Endothelial cell (in vitro differentiated cells): ENCODE data around the gene PUM1. TPM values are rescaled to one million over a fixed set of nuclear protein-coding genes. Genes with fewer than 3 reads are reported as not detected.
A peak's percentile ranks its signal among the peaks of the same experiment; 100 is the strongest.

Experiments
- DNase-seq: peaks from one replicate; pipeline ENCODE4 v3.0.0; 2021; ENCODE audit warnings: low spot score
- H3K27ac Mint-ChIP-seq: one replicate; pipeline ENCODE4 v1.8.0; 2021; ENCODE audit warnings: mixed read lengths, inconsistent platforms; ENCODE audit not compliant: unreplicated experiment
- H3K27me3 Mint-ChIP-seq: one replicate; pipeline ENCODE4 v1.8.0; 2021; ENCODE audit warnings: mild to moderate bottlenecking, moderate library complexity, mixed read lengths, inconsistent platforms; ENCODE audit not compliant: unreplicated experiment
- H3K36me3 Mint-ChIP-seq: one replicate; pipeline ENCODE4 v1.8.0; 2021; ENCODE audit warnings: mild to moderate bottlenecking, low read depth, mixed read lengths, inconsistent platforms; ENCODE audit not compliant: unreplicated experiment
- H3K4me1 Mint-ChIP-seq: one replicate; pipeline ENCODE4 v1.8.0; 2021; ENCODE audit warnings: mild to moderate bottlenecking, mixed read lengths, inconsistent platforms; ENCODE audit not compliant: unreplicated experiment
- H3K4me3 Mint-ChIP-seq: one replicate; pipeline ENCODE4 v1.8.0; 2021; ENCODE audit warnings: mild to moderate bottlenecking, mixed read lengths, inconsistent platforms; ENCODE audit not compliant: unreplicated experiment
- H3K9me3 Mint-ChIP-seq: one replicate; pipeline ENCODE4 v1.8.0; 2021; ENCODE audit warnings: mixed read lengths, inconsistent platforms; ENCODE audit not compliant: unreplicated experiment
- CTCF ChIP-seq: fragments of 200-600 bp; sonication (generic); IDR thresholded peaks from one replicate; pipeline ENCODE4 v1.5.0; 2021; ENCODE audit warnings: antibody characterized with exemption; ENCODE audit not compliant: unreplicated experiment
- total RNA-seq: library from RNA; stranded (reverse); fragmentation: NEBNext Ultra II Directional; extraction: Animal tissue kit (Norgen Biotek cat#: 25700); gene quantifications from one replicate; pipeline ENCODE4 v1.2.1, GENCODE V29; 2021; ENCODE audit not compliant: unreplicated experiment

PUM1 gene
- total RNA-seq, 1 donor from 2014 or later = 135 TPM

GRCh38 chr1:30991862-30992606 is 73.5 kb downstream of the PUM1 start:
- TF ChIP-seq CTCF = no peak
- Mint-ChIP-seq H3K27me3 (peaks cover 5% of the 10 kb centered on the region), H3K4me3 (peak overlapping the region; percentile 19), H3K9me3 (no peaks in the 10 kb centered on the region), H3K36me3 (peaks cover 36% of the 10 kb centered on the region), H3K4me1 (peaks cover 27% of the 10 kb centered on the region), H3K27ac (no peak overlapping the region)
- DNase-seq = no peak

- Mint-ChIP-seq H3K9me3 (no peaks in the 10 kb centered on the region), H3K4me3 (no peak overlapping the region), H3K36me3 (peaks cover 29% of the 10 kb centered on the region), H3K4me1 (peaks cover 19% of the 10 kb centered on the region), H3K27me3 (peaks cover 5% of the 10 kb centered on the region), H3K27ac (no peak overlapping the region)
- no peak for TF ChIP-seq CTCF
- DNase-seq = no peak
Measured at GRCh38 chr1:30990591-30990990, 74.9 kb downstream of the PUM1 start.

GRCh38 chr1:30988045-30988444 is 77.5 kb downstream of the PUM1 start:
- no peak for TF ChIP-seq CTCF
- peaks cover 5% of the 10 kb centered on the region for H3K27me3 Mint-ChIP-seq
- H3K9me3 Mint-ChIP-seq = no peaks in the 10 kb centered on the region
- H3K4me3 Mint-ChIP-seq = no peak overlapping the region
- no peak for DNase-seq
- peaks cover 22% of the 10 kb centered on the region for H3K36me3 Mint-ChIP-seq
- peak overlapping the region; percentile 20 for H3K27ac Mint-ChIP-seq
- peaks cover 11% of the 10 kb centered on the region for H3K4me1 Mint-ChIP-seq

GRCh38 chr1:30986755-30987154 is 78.8 kb downstream of the PUM1 start:
- Mint-ChIP-seq H3K4me3 (no peak overlapping the region), H3K9me3 (no peaks in the 10 kb centered on the region), H3K36me3 (peaks cover 15% of the 10 kb centered on the region), H3K27me3 (peaks cover 5% of the 10 kb centered on the region), H3K4me1 (peaks cover 11% of the 10 kb centered on the region), H3K27ac (no peak overlapping the region)
- no peak for DNase-seq
- TF ChIP-seq CTCF = no peak

- TF ChIP-seq CTCF = no peak
- H3K27ac Mint-ChIP-seq = no peak overlapping the region
- H3K9me3 Mint-ChIP-seq = no peaks in the 10 kb centered on the region
- peaks cover 2% of the 10 kb centered on the region for H3K36me3 Mint-ChIP-seq
- H3K27me3 Mint-ChIP-seq = peaks cover 5% of the 10 kb centered on the region
- no peak for DNase-seq
- H3K4me3 Mint-ChIP-seq = no peak overlapping the region
- peaks cover 11% of the 10 kb centered on the region for H3K4me1 Mint-ChIP-seq
Measured at GRCh38 chr1:30984991-30985503, 80.5 kb downstream of the PUM1 start.
